Glutamatergic neuron (in vitro differentiated cells): Measurements from ENCODE around the gene PFDN1. TPM values are rescaled to one million over a fixed set of nuclear protein-coding genes. Genes with fewer than 3 reads are reported as not detected.

ENCODE experiments used
- DNase-seq: peaks from one replicate; pipeline ENCODE4 v3.0.0; 2022
- H3K27ac Mint-ChIP-seq: one replicate; pipeline ENCODE4 v1.8.0; 2020; ENCODE audit warnings: mild to moderate bottlenecking, mixed read lengths, inconsistent platforms; ENCODE audit not compliant: unreplicated experiment
- H3K27me3 Mint-ChIP-seq: one replicate; pipeline ENCODE4 v1.8.0; 2020; ENCODE audit warnings: mild to moderate bottlenecking, moderate library complexity, mixed read lengths, inconsistent platforms; ENCODE audit not compliant: unreplicated experiment
- H3K36me3 Mint-ChIP-seq: one replicate; pipeline ENCODE4 v1.8.0; 2020; ENCODE audit warnings: mild to moderate bottlenecking, mixed read lengths, inconsistent platforms; ENCODE audit not compliant: unreplicated experiment
- H3K4me1 Mint-ChIP-seq: one replicate; pipeline ENCODE4 v1.8.0; 2020; ENCODE audit warnings: mild to moderate bottlenecking, low read depth, mixed read lengths, inconsistent platforms; ENCODE audit not compliant: unreplicated experiment
- H3K4me3 Mint-ChIP-seq: one replicate; pipeline ENCODE4 v1.8.0; 2020; ENCODE audit warnings: mild to moderate bottlenecking, mixed read lengths, inconsistent platforms; ENCODE audit not compliant: unreplicated experiment
- H3K9me3 Mint-ChIP-seq: one replicate; pipeline ENCODE4 v1.8.0; 2020; ENCODE audit warnings: mild to moderate bottlenecking, moderate library complexity, mixed read lengths, inconsistent platforms; ENCODE audit not compliant: unreplicated experiment
- CTCF ChIP-seq: fragments of 200-600 bp; sonication (generic); IDR thresholded peaks from one replicate; pipeline ENCODE4 v1.5.0; 2021; ENCODE audit not compliant: partially characterized antibody, unreplicated experiment
- total RNA-seq: library from RNA; stranded (reverse); fragmentation: NEBNext Ultra II Directional; extraction: Animal tissue kit (Norgen Biotek cat#: 25700); gene quantifications from one replicate; pipeline ENCODE4 v1.2.1, GENCODE V29; 2021; ENCODE audit not compliant: unreplicated experiment

The PFDN1 gene
- total RNA-seq, 1 donor from 2014 or later, result 67.7 TPM

- Mint-ChIP-seq H3K27ac (no peak overlapping the region), H3K4me1 (peaks cover 41% of the 10 kb centered on the region), H3K36me3 (peaks cover 4% of the 10 kb centered on the region), H3K4me3 (no peak overlapping the region), H3K27me3 (peaks cover 13% of the 10 kb centered on the region), H3K9me3 (peaks cover 15% of the 10 kb centered on the region)
- TF ChIP-seq CTCF, result no peak
- DNase-seq, result no peak
Measured at GRCh38 chr5:140248414-140248813, 54.5 kb downstream of the PFDN1 start.

DNA sequence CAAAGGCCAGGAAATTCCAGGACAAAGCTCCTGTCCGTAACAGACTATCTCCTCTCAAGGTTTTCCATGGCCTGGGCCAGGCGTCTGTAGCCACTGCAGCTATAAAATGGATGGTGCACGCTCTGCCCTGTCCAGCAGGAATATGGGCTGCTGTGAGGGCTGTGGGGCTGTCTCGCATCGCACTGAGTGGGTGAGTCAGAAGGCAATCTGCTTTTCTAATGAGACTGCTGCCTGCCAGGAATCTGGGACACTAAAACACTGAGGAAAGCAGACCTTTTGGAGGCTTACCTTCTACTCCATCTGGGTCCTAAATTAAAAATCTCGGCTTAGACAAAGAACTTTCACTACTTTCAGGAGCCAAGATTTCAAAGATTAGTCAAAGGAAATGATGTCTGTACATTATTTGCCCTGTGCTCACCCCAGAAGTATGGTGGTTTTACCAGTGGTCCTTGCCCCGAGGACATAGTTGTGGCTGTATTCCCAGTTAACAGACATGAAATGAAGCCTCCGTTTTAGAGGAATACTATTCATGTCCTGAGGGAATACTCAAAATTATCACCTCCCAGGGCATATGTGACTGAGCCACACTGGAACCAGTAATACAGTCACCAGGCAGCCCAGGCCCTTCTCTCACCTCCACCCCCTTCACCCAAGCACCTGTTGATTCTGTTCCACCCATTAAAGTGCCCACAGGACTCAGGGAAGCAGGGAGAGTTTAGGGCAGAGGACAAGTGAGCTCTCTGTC, 56.4 kb downstream of the PFDN1 start:
- peaks cover 37% of the 10 kb centered on the region for H3K4me1 Mint-ChIP-seq
- TF ChIP-seq CTCF, result no peak
- peaks cover 4% of the 10 kb centered on the region for H3K36me3 Mint-ChIP-seq
- peaks cover 17% of the 10 kb centered on the region for H3K27me3 Mint-ChIP-seq
- DNase-seq, result no peak
- H3K4me3 Mint-ChIP-seq, result peak overlapping the region; percentile 59
- peaks cover 15% of the 10 kb centered on the region for H3K9me3 Mint-ChIP-seq
- peak overlapping the region; percentile 85 for H3K27ac Mint-ChIP-seq

DNA sequence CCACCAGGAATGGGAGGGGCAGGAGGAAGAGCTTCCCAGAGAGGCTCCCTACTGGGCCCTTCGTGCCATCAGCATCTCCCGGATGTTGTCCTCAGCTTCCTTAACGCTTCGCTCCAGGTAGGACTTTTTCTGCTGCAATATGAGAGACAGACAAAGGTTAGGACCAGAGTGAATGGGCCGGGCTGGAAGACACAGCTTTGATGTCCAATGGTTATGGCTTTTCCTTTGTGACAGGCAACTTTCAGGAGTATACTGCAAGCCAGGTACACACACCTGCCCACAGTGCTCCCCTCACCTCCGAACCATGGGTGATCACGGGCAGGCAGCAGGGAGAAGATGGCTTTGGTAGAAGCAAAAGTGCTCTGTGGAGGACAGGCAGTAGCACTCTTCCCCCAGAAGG, 57.0 kb downstream of the PFDN1 start:
- Mint-ChIP-seq H3K36me3 (peaks cover 4% of the 10 kb centered on the region), H3K4me3 (peak overlapping the region; percentile 59), H3K4me1 (peaks cover 37% of the 10 kb centered on the region), H3K27ac (peak overlapping the region; percentile 85), H3K9me3 (peaks cover 15% of the 10 kb centered on the region), H3K27me3 (peaks cover 17% of the 10 kb centered on the region)
- no peak for DNase-seq
- no peak for TF ChIP-seq CTCF

DNA sequence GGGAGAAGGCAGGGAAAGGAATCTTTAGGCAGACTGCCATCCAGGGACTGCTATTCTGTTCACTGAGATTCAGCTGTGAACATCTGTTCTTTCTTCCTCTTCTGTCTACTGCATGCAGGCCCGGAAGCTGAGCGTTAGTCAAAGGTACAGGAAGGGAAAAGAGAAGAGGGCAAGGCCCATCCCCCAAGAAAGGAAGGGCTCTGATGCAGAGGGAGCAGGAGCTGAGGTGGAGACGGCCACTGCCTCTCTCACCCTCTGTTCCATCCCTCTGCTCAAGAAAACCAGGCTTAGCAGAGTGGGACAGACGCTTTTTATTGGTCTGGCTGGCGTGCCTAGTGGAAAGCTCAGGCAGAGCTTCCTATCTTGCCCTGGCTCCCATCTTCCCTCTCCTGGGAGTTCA, 57.6 kb downstream of the PFDN1 start:
- H3K27ac Mint-ChIP-seq, result peak overlapping the region; percentile 85
- no peak overlapping the region for H3K4me3 Mint-ChIP-seq
- peaks cover 38% of the 10 kb centered on the region for H3K4me1 Mint-ChIP-seq
- H3K36me3 Mint-ChIP-seq, result peaks cover 4% of the 10 kb centered on the region
- no peak for DNase-seq
- peaks cover 18% of the 10 kb centered on the region for H3K27me3 Mint-ChIP-seq
- H3K9me3 Mint-ChIP-seq, result peaks cover 15% of the 10 kb centered on the region
- TF ChIP-seq CTCF, result no peak

GRCh38 chr5:140244525-140245025, 58.3 kb downstream of the PFDN1 start:
- H3K4me1 Mint-ChIP-seq, result peaks cover 41% of the 10 kb centered on the region
- H3K4me3 Mint-ChIP-seq, result peak overlapping the region; percentile 7
- H3K27me3 Mint-ChIP-seq, result peaks cover 14% of the 10 kb centered on the region
- peaks cover 15% of the 10 kb centered on the region for H3K9me3 Mint-ChIP-seq
- peak; percentile 96 for DNase-seq
- H3K36me3 Mint-ChIP-seq, result no peaks in the 10 kb centered on the region
- peak; percentile 85 for TF ChIP-seq CTCF
- peak overlapping the region; percentile 73 for H3K27ac Mint-ChIP-seq
